ENCODE results near the gene JCAD.
"Not testable (repeated sequence)": the region's sequence is repeated elsewhere in the genome, so short reads cannot be mapped to it uniquely, and the experiment has no call there.

JCAD gene

GRCh38 chr10:30002426-30003266 lies 56.7 kb downstream of the JCAD start:
- Histone ChIP-seq H3K4me3 (no peak overlapping the region), H3K27ac (no peak overlapping the region)

GRCh38 chr10:30000802-30001571 lies 58.4 kb downstream of the JCAD start:
- no peak overlapping the region for H3K4me3 ChIP-seq
- H3K27ac ChIP-seq, result peak overlapping the region in 9 of 21 experiments; percentile 15 to 55 (median 35)

- no peak overlapping the region for H3K27ac ChIP-seq
Measured at GRCh38 chr10:29998142-29998808, 61.1 kb downstream of the JCAD start.

GRCh38 chr10:29994811-29995210 lies 64.6 kb downstream of the JCAD start:
- no peak overlapping the region for H3K4me3 ChIP-seq
- H3K27ac ChIP-seq, result no peak overlapping the region

More at GRCh38 chr10:29998142-29998808, 61.1 kb downstream of the JCAD start:
- no peak overlapping the region for H3K4me3 ChIP-seq

- H3K27ac ChIP-seq, result peak overlapping the region in 2 of 21 experiments; percentile 42 to 44
- H3K4me3 ChIP-seq, result no peak overlapping the region
Measured at GRCh38 chr10:29993319-29993915, 66.0 kb downstream of the JCAD start.

GRCh38 chr10:29992914-29993313 lies 66.5 kb downstream of the JCAD start:
- Histone ChIP-seq H3K4me3 (no peak overlapping the region), H3K27ac (peak overlapping the region in 2 of 21 experiments; percentile 42 to 44)

GRCh38 chr10:29991382-29991781 lies 68.0 kb downstream of the JCAD start:
- no peak overlapping the region for H3K4me3 ChIP-seq
- H3K27ac ChIP-seq, result no peak overlapping the region

- Histone ChIP-seq H3K4me3 (no peak overlapping the region), H3K27ac (no peak overlapping the region)
Measured at GRCh38 chr10:29987471-29987870, 71.9 kb downstream of the JCAD start.

- H3K27ac ChIP-seq, result no peak overlapping the region
- no peak overlapping the region for H3K4me3 ChIP-seq
Measured at GRCh38 chr10:29982997-29983648, 76.3 kb downstream of the JCAD start.

- H3K4me3 ChIP-seq, result no peak overlapping the region
- no peak overlapping the region for H3K27ac ChIP-seq
Measured at GRCh38 chr10:29981510-29981909, 77.9 kb downstream of the JCAD start.

GRCh38 chr10:29980084-29980483 lies 79.3 kb downstream of the JCAD start:
- H3K4me3 ChIP-seq, result no peak overlapping the region
- H3K27ac ChIP-seq, result no peak overlapping the region

- H3K27ac ChIP-seq, H3K4me3 ChIP-seq: not testable (repeated sequence)
Measured at GRCh38 chr10:29979421-29979779, 80.0 kb downstream of the JCAD start.

GRCh38 chr10:29977171-29977570 lies 82.2 kb downstream of the JCAD start:
- no peak overlapping the region for H3K27ac ChIP-seq

GRCh38 chr10:29976134-29976533 lies 83.3 kb downstream of the JCAD start:
- no peak overlapping the region for H3K27ac ChIP-seq
- H3K4me3 ChIP-seq, result no peak overlapping the region

More at GRCh38 chr10:29977171-29977570, 82.2 kb downstream of the JCAD start:
- no peak overlapping the region for H3K4me3 ChIP-seq

- Histone ChIP-seq H3K4me3 (no peak overlapping the region), H3K27ac (no peak overlapping the region)
Measured at GRCh38 chr10:29974773-29975172, 84.6 kb downstream of the JCAD start.

GRCh38 chr10:29973921-29974320 lies 85.5 kb downstream of the JCAD start:
- Histone ChIP-seq H3K4me3 (no peak overlapping the region), H3K27ac (no peak overlapping the region)

- Histone ChIP-seq H3K4me3 (no peak overlapping the region), H3K27ac (no peak overlapping the region)
Measured at GRCh38 chr10:29970576-29970975, 88.8 kb downstream of the JCAD start.

GRCh38 chr10:29970012-29970396 lies 89.4 kb downstream of the JCAD start:
- Histone ChIP-seq H3K27ac (no peak overlapping the region), H3K4me3 (no peak overlapping the region)

- Histone ChIP-seq H3K27ac (no peak overlapping the region), H3K4me3 (no peak overlapping the region)
Measured at GRCh38 chr10:29969255-29970011, 90.0 kb downstream of the JCAD start.
